Progenitor cell of endocrine pancreas (in vitro differentiated cells): ENCODE results near the gene RSPH1. TPM values are rescaled to one million over a fixed set of nuclear protein-coding genes. Genes with fewer than 3 reads are reported as not detected.

Experiments
- DNase-seq: peaks from one replicate; pipeline ENCODE4 v3.0.0; 2021; ENCODE audit warnings: low spot score; ENCODE audit not compliant: unreplicated experiment
- H3K27ac Mint-ChIP-seq: 2 replicates; pipeline ENCODE4 v1.8.0; 2021; ENCODE audit warnings: mild to moderate bottlenecking, moderate library complexity, mixed read lengths
- H3K27me3 Mint-ChIP-seq: 2 replicates; pipeline ENCODE4 v1.8.0; 2021; ENCODE audit warnings: mixed read lengths
- H3K36me3 Mint-ChIP-seq: 2 replicates; pipeline ENCODE4 v1.8.0; 2022; ENCODE audit warnings: mixed read lengths; ENCODE audit not compliant: insufficient read depth
- H3K4me1 Mint-ChIP-seq: 2 replicates; pipeline ENCODE4 v1.8.0; 2021; ENCODE audit warnings: low read depth, mixed read lengths
- H3K4me3 Mint-ChIP-seq: 2 replicates; pipeline ENCODE4 v1.8.0; 2021; ENCODE audit warnings: low read depth, mild to moderate bottlenecking, moderate library complexity, mixed read lengths
- H3K9me3 Mint-ChIP-seq: 2 replicates; pipeline ENCODE4 v1.8.0; 2021; ENCODE audit warnings: low read depth, mixed read lengths
- total RNA-seq: library from RNA; stranded (reverse); gene quantifications from 2 replicates; pipeline ENCODE4 v1.2.1, GENCODE V29; 2021
- TF ChIP-seq, protein P1 (sequence below): fragments of 200-600 bp; sonication (generic); IDR thresholded peaks from one replicate; pipeline ENCODE4 v1.5.0; 2021; ENCODE audit warnings: antibody characterized with exemption, mild to moderate bottlenecking; ENCODE audit not compliant: unreplicated experiment

RSPH1 gene
- total RNA-seq, 1 donor from 2014 or later, result 7.1 TPM

DNA sequence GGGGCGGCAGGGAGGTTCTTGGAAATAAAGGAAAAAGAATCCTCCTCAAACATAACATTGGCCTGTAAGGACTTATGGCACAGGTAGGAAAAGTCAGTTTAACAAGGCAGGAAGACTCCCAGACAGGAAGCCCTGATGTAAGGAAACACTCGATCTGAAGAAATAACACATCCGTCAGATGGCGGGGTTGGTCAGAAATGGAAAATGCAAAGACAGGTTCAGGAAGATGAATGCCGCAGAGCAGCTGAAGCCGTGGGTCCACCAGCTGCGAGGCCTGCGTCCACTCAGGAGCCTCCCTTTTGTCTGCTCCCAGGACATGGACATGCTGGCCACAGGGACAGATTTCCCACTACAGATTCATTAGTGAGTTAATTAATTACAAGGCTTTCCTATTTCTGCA, 3.8 kb downstream of the RSPH1 start:
- no peaks in the 10 kb centered on the region for H3K36me3 Mint-ChIP-seq
- H3K9me3 Mint-ChIP-seq, result no peaks in the 10 kb centered on the region
- H3K27ac Mint-ChIP-seq, result no peak overlapping the region
- H3K27me3 Mint-ChIP-seq, result no peaks in the 10 kb centered on the region
- TF ChIP-seq, protein P1, sequence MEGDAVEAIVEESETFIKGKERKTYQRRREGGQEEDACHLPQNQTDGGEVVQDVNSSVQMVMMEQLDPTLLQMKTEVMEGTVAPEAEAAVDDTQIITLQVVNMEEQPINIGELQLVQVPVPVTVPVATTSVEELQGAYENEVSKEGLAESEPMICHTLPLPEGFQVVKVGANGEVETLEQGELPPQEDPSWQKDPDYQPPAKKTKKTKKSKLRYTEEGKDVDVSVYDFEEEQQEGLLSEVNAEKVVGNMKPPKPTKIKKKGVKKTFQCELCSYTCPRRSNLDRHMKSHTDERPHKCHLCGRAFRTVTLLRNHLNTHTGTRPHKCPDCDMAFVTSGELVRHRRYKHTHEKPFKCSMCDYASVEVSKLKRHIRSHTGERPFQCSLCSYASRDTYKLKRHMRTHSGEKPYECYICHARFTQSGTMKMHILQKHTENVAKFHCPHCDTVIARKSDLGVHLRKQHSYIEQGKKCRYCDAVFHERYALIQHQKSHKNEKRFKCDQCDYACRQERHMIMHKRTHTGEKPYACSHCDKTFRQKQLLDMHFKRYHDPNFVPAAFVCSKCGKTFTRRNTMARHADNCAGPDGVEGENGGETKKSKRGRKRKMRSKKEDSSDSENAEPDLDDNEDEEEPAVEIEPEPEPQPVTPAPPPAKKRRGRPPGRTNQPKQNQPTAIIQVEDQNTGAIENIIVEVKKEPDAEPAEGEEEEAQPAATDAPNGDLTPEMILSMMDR, result no peak
- no peak for DNase-seq
- H3K4me1 Mint-ChIP-seq, result peaks cover 19% of the 10 kb centered on the region
- no peak overlapping the region for H3K4me3 Mint-ChIP-seq

DNA sequence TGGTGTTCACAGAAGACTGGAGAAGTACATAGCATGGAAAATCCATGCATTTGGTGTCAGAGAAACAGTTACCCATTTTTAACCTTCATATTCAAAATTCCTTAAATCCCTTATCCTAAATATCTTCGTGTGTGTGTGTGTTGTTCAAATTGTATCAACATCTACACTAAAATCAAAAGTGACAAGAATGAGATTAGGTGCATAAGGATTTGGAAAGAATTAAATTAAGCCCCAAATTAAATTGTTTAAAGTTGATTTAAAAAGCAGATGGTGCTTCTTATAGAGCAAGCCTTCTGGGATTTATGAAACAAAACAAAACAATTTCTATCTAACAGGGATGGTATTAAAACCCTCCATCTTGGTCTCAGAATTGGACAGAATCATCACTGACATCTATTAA, 4.7 kb downstream of the RSPH1 start:
- H3K27ac Mint-ChIP-seq, result no peak overlapping the region
- DNase-seq, result no peak
- no peak overlapping the region for H3K4me3 Mint-ChIP-seq
- no peaks in the 10 kb centered on the region for H3K36me3 Mint-ChIP-seq
- peaks cover 13% of the 10 kb centered on the region for H3K4me1 Mint-ChIP-seq
- TF ChIP-seq, protein P1, result no peak
- peaks cover 3% of the 10 kb centered on the region for H3K27me3 Mint-ChIP-seq
- H3K9me3 Mint-ChIP-seq, result no peaks in the 10 kb centered on the region

DNA sequence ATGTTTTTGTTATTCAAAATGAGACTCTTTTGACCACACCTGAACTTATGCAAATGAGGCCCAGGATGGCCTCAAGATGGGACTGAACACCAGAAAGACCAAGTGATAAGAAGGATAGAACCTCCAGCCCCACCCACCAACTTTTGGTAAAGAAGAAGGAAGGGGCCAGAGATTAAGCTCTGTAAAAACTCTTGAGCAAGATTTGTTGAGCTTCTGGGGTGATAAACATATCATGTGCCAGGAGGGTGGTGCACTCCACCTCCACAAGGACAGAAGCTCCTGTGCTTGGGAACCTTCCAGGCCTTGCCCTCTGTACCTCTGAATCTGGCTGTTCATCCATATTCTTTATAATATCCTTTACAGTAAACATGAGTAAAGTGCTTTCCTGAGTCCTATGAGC, 5.3 kb downstream of the RSPH1 start:
- H3K4me3 Mint-ChIP-seq, result no peak overlapping the region
- TF ChIP-seq, protein P1, result no peak
- DNase-seq, result no peak
- H3K27ac Mint-ChIP-seq, result no peak overlapping the region
- peaks cover 10% of the 10 kb centered on the region for H3K4me1 Mint-ChIP-seq
- H3K27me3 Mint-ChIP-seq, result peaks cover 3% of the 10 kb centered on the region
- H3K9me3 Mint-ChIP-seq, result no peaks in the 10 kb centered on the region
- no peaks in the 10 kb centered on the region for H3K36me3 Mint-ChIP-seq

DNA sequence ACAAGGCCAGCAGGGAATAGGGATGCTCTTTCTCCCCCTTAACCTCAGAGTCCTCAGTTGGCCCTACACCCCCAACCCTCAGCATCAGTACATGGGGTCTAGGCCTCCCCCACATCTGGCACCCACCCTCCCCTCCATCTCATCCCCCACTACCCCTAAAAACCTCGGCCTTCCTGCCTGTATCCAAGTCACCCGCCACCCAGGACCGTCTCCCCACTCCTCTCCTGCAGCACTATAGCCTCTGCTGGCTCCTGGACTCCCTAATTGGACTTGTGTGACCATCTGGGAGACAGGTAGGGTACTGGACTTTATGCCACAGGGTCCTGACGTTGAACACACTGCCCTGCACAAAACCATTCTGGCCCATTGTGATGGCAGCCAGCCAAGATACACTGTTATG, 6.0 kb downstream of the RSPH1 start:
- TF ChIP-seq, protein P1, result no peak
- H3K4me3 Mint-ChIP-seq, result no peak overlapping the region
- DNase-seq, result no peak
- H3K27ac Mint-ChIP-seq, result no peak overlapping the region
- H3K27me3 Mint-ChIP-seq, result peaks cover 3% of the 10 kb centered on the region
- peaks cover 7% of the 10 kb centered on the region for H3K4me1 Mint-ChIP-seq
- no peaks in the 10 kb centered on the region for H3K36me3 Mint-ChIP-seq
- no peaks in the 10 kb centered on the region for H3K9me3 Mint-ChIP-seq

DNA sequence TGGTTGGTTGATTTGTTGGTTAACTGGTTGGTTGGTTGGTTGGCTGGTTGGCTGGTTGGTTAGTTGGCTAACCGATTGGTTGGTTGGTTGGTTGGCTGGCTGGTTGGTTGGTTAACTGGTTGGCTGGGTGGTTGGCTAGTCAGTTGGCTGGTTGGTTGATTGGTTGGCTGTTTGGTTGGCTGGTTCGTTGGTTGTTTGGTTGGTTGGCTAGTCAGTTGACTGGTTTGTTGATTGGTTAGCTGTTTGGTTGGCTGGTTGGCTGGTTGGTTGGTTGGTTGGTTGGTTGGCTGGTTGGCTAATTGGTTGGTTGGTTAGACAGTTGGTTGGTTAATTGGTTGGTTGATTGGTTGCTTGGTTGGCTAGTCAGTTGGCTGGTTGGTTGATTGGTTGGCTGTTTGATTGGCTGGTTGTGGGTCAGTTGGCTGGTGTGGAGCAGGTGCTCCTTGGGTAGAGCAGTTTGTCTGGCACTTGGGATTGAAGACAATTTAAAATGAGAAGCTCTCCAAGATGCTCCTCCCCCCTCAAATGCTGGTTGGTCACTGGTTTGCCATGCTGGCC, 6.9 kb downstream of the RSPH1 start:
- Mint-ChIP-seq H3K9me3 (no peaks in the 10 kb centered on the region), H3K27me3 (peaks cover 3% of the 10 kb centered on the region), H3K4me1 (peaks cover 7% of the 10 kb centered on the region), H3K4me3 (no peak overlapping the region), H3K36me3 (no peaks in the 10 kb centered on the region), H3K27ac (no peak overlapping the region)
- no peak for DNase-seq
- TF ChIP-seq, protein P1, result no peak
